ENCODE measurements around the gene PBX1.

PBX1 gene

DNA sequence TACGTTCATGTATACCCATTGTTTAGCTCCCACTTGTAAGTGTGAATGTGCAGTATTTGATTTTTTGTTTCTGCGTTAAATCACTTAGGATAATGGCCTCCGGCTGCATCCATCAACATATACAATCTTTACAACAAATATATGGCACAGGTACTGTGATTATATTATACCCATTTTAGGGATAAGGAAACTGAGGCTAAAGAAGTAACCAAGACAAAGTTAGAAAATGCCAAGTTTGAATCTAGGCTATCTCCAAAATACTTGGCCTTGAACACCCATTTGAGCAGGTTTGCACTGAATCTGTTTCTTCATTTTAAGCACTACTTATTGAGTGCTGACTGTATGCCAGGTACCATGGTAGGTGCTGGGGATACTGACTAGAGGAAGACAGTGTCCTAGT lies 149.6 kb downstream of the PBX1 start:
- H3K4me3 ChIP-seq (ENCODE audit: low read length) = no peak overlapping the region
- peaks cover 35% of the 10 kb centered on the region for H3K4me1 ChIP-seq (ENCODE audit: control insufficient read depth, insufficient read depth, low read length)
- H3K4me2 ChIP-seq (ENCODE audit: low read length) = no peak overlapping the region
- H3K9me3 ChIP-seq (replicated peaks; ENCODE audit: low read length) = no peaks in the 10 kb centered on the region
- no peaks in the 10 kb centered on the region for H3K36me3 ChIP-seq (ENCODE audit: insufficient read depth, low read length)
- no peaks in the 10 kb centered on the region for H3K27me3 ChIP-seq (ENCODE audit: control insufficient read depth, insufficient read depth, low read length)
- no peak overlapping the region for H3K9ac ChIP-seq (ENCODE audit: low read depth, low read length)

GRCh38 chr1:164709126-164709525 lies 150.1 kb downstream of the PBX1 start:
- Histone ChIP-seq H3K36me3 (ENCODE audit: insufficient read depth, low read length) (no peaks in the 10 kb centered on the region), H3K4me1 (ENCODE audit: control insufficient read depth, insufficient read depth, low read length) (peaks cover 35% of the 10 kb centered on the region), H3K4me3 (ENCODE audit: low read length) (no peak overlapping the region), H3K9me3 (replicated peaks; ENCODE audit: low read length) (no peaks in the 10 kb centered on the region), H3K4me2 (ENCODE audit: low read length) (peak overlapping the region; percentile 1), H3K9ac (ENCODE audit: low read depth, low read length) (no peak overlapping the region), H3K27me3 (ENCODE audit: control insufficient read depth, insufficient read depth, low read length) (no peaks in the 10 kb centered on the region)

DNA sequence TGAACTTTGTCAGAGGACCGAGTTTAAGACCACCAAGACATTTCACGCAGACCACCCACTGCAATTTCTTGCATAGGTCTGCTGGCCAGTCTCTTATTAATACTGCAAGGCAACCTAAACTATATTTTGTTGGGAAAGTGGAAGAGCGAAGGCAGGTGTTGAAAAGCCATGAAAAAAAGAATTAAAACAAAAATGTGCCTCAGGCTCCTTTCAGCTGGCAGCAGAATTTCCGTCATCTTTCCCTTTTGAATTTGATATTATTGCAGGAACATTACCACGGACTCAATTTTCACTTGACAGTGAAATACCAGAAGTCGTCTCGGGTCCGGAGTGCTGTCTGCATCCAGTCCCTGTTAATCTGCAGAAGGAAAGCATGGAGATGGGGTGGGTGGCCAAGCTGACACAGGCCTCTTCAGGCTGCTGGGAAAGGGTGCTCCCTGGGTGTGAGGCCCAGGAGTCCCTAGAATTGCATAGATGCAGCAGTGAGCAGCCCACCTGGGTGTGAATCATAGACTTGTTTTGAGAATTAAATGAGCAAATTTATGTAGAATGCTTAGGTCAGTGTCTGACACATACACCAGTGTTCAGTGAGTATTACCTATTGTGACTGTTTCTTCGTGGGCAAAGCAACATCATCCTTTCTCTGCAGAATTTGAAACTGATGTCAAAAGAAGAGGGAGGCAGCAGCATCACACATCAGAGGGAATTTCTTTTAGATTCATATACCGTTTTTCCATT lies 150.7 kb downstream of the PBX1 start:
- Histone ChIP-seq H3K9ac (ENCODE audit: low read depth, low read length) (no peak overlapping the region), H3K27me3 (ENCODE audit: control insufficient read depth, insufficient read depth, low read length) (no peaks in the 10 kb centered on the region), H3K4me1 (ENCODE audit: control insufficient read depth, insufficient read depth, low read length) (peaks cover 35% of the 10 kb centered on the region), H3K36me3 (ENCODE audit: insufficient read depth, low read length) (no peaks in the 10 kb centered on the region), H3K4me3 (ENCODE audit: low read length) (no peak overlapping the region), H3K4me2 (ENCODE audit: low read length) (no peak overlapping the region), H3K9me3 (replicated peaks; ENCODE audit: low read length) (no peaks in the 10 kb centered on the region)

DNA sequence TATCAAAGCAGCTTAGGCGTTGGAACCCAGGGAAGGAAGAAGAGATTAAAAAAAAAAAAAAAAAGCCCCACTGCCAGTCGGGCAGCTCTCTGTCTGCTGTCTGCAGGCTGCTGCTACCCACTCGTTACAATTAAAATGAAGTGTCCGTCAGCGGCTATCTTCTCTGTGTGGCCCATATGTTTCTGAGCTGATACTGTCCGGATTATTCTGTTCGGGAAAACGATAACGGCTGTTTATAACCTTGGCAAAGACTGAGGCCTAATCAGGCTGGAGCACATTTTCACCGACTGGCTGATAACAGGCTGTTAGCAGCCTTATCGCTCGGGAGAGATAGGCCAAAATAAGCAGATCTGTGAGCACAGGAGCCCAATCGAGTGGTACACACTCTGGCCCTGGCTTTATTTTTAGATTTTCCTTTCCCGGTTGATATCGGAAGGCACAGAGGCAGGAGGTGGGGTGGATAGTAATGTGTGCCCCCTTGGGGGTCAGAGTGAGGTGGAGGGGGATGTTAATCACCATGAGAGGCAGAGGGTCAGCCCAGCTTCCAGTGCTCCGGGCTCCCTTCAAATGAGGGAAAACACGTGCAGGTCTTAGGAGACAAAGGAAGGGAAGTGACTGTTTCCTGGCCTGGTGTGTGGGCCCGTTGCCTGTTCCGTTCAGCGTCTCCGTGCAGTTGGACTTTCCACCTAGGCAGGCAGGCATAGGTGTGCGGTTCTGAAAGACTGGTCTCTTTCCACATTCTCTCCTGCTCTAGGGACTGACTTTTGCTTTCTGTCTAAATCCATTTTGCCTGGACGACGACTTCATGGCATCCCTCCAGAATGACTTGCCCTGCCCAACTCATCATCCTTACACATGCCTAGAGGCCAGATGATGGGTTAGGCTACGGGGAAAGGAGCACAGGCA lies 153.4 kb downstream of the PBX1 start:
- Histone ChIP-seq H3K4me1 (ENCODE audit: control insufficient read depth, insufficient read depth, low read length) (peaks cover 34% of the 10 kb centered on the region), H3K27me3 (ENCODE audit: control insufficient read depth, insufficient read depth, low read length) (no peaks in the 10 kb centered on the region), H3K4me2 (ENCODE audit: low read length) (no peak overlapping the region), H3K36me3 (ENCODE audit: insufficient read depth, low read length) (no peaks in the 10 kb centered on the region), H3K9me3 (replicated peaks; ENCODE audit: low read length) (no peaks in the 10 kb centered on the region), H3K4me3 (ENCODE audit: low read length) (no peak overlapping the region), H3K9ac (ENCODE audit: low read depth, low read length) (no peak overlapping the region)

DNA sequence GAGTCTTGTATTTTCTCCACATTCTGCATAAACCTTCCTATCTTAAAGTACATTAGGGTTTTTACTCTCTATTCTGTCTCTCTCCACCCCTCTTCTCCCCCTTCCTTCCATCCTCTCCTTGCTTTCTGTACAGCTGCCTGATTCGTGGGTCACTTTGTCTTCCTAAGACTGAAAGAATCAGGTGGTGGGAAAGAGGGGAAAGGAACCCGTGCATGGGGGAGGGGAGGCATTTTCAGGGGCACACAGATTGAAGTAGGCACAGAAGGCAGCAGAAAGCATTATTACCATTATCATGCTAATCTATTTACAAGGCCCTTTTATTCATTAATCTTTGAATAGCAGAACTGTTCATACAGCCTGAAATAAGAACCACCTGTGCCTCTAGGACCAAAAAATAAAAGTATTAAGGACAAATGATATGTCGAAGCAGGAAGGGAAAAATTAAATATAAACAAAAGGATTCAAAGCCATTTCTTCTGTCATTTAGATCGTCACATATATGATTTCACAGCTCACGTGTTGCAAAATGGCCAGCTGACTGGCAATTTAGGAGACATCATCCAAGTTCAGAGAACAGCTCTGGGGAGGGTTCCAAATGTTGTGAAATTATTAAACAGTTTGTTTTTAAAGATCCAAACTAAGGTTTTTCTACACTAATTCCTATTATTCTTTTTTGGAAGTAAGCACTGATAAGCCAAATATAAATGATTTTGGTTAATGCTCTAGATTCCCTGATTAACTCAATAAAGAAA lies 154.6 kb downstream of the PBX1 start:
- no peak overlapping the region for H3K4me2 ChIP-seq (ENCODE audit: low read length)
- H3K4me3 ChIP-seq (ENCODE audit: low read length) = no peak overlapping the region
- no peaks in the 10 kb centered on the region for H3K27me3 ChIP-seq (ENCODE audit: control insufficient read depth, insufficient read depth, low read length)
- no peaks in the 10 kb centered on the region for H3K36me3 ChIP-seq (ENCODE audit: insufficient read depth, low read length)
- no peaks in the 10 kb centered on the region for H3K9me3 ChIP-seq (replicated peaks; ENCODE audit: low read length)
- H3K9ac ChIP-seq (ENCODE audit: low read depth, low read length) = no peak overlapping the region
- H3K4me1 ChIP-seq (ENCODE audit: control insufficient read depth, insufficient read depth, low read length) = peaks cover 30% of the 10 kb centered on the region

DNA sequence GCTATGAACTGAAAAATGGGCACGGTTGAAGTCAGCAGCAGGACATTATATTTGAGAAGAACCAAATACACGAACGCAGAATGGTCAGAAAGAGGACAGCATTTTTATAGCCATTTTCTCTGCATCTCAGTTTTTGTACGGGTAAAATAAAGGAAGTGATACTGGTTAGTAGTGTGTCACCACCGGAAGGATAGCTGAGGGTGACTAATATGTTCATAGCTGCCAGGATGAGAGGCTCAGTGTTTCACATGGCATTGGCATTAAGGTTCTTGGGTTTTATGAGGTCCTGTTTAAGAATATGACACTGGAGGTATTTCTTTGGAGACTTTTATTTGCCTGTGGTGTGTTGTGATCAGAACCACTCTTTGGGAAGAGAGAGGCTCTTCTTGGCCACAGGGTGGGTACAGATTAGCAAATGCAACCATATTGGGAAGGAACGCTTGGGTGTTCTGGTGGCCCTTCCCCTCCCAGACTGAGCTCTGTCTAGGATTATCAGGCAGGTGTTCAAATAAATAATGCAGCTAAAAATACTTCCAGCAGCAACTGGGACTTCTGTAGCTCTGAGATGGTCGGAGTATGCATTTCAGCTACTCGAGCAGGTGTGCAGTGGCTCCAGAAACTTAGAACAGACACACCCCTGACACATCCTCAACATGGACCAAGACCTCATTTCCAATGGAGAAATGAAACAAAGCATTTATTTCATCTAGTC lies 158.2 kb downstream of the PBX1 start:
- no peaks in the 10 kb centered on the region for H3K36me3 ChIP-seq (ENCODE audit: insufficient read depth, low read length)
- peaks cover 24% of the 10 kb centered on the region for H3K4me1 ChIP-seq (ENCODE audit: control insufficient read depth, insufficient read depth, low read length)
- no peaks in the 10 kb centered on the region for H3K9me3 ChIP-seq (replicated peaks; ENCODE audit: low read length)
- H3K4me2 ChIP-seq (ENCODE audit: low read length) = peak overlapping the region; percentile 13
- no peak overlapping the region for H3K4me3 ChIP-seq (ENCODE audit: low read length)
- no peaks in the 10 kb centered on the region for H3K27me3 ChIP-seq (ENCODE audit: control insufficient read depth, insufficient read depth, low read length)
- H3K9ac ChIP-seq (ENCODE audit: low read depth, low read length) = no peak overlapping the region

- no peaks in the 10 kb centered on the region for H3K36me3 ChIP-seq (ENCODE audit: insufficient read depth, low read length)
- H3K27me3 ChIP-seq (ENCODE audit: control insufficient read depth, insufficient read depth, low read length) = no peaks in the 10 kb centered on the region
- H3K9me3 ChIP-seq (replicated peaks; ENCODE audit: low read length) = no peaks in the 10 kb centered on the region
- peaks cover 31% of the 10 kb centered on the region for H3K4me1 ChIP-seq (ENCODE audit: control insufficient read depth, insufficient read depth, low read length)
- no peak overlapping the region for H3K4me2 ChIP-seq (ENCODE audit: low read length)
- no peak overlapping the region for H3K9ac ChIP-seq (ENCODE audit: low read depth, low read length)
- H3K4me3 ChIP-seq (ENCODE audit: low read length) = no peak overlapping the region
These were observed 159.8 kb downstream of the PBX1 start for GRCh38 chr1:164718821-164719220.

DNA sequence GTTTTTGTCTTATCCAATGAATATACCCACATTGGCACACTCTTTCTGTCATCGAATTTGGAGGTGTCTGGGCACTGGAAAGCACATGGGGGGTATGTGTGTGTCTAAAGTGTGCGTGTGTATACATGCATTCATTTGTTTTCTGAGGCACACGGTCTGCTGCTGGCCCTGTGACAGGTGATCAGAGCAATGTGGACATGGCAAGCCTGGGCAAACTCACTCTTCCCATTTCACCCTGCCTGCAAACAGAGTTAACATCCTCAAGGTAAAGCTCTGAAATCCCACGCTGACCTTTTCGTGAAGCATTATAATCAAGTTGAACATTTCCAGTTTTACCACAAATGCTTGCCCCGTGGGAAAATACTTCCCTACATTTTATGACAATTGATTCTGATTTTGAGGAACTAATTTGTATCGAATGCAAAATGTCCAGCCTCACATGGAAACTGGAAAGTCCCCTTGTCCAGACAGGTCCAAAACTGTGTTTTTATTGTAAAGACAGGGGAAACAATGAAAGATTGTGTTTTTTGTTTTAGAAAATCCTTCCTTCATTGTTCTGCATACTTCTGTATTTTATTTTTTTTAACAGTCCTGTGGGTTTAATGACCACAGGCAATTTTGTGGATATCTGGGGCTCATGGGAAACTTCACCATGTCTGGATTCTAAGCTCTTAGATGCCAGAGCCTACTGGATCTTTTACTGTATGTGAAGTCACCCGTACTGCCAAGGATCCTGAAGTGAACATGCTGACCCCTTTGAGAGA lies 160.9 kb downstream of the PBX1 start:
- Histone ChIP-seq H3K4me1 (ENCODE audit: control insufficient read depth, insufficient read depth, low read length) (peaks cover 31% of the 10 kb centered on the region), H3K4me2 (ENCODE audit: low read length) (no peak overlapping the region), H3K9ac (ENCODE audit: low read depth, low read length) (no peak overlapping the region), H3K36me3 (ENCODE audit: insufficient read depth, low read length) (no peaks in the 10 kb centered on the region), H3K9me3 (replicated peaks; ENCODE audit: low read length) (no peaks in the 10 kb centered on the region), H3K4me3 (ENCODE audit: low read length) (no peak overlapping the region), H3K27me3 (ENCODE audit: control insufficient read depth, insufficient read depth, low read length) (no peaks in the 10 kb centered on the region)

- no peaks in the 10 kb centered on the region for H3K27me3 ChIP-seq (ENCODE audit: control insufficient read depth, insufficient read depth, low read length)
- H3K4me2 ChIP-seq (ENCODE audit: low read length) = no peak overlapping the region
- no peaks in the 10 kb centered on the region for H3K9me3 ChIP-seq (replicated peaks; ENCODE audit: low read length)
- H3K4me3 ChIP-seq (ENCODE audit: low read length) = no peak overlapping the region
- peaks cover 37% of the 10 kb centered on the region for H3K4me1 ChIP-seq (ENCODE audit: control insufficient read depth, insufficient read depth, low read length)
- H3K36me3 ChIP-seq (ENCODE audit: insufficient read depth, low read length) = no peaks in the 10 kb centered on the region
- H3K9ac ChIP-seq (ENCODE audit: low read depth, low read length) = no peak overlapping the region
These were observed 161.7 kb downstream of the PBX1 start for GRCh38 chr1:164720440-164721227.

GRCh38 chr1:164721228-164721496 lies 162.2 kb downstream of the PBX1 start:
- H3K4me3 ChIP-seq (ENCODE audit: low read length) = no peak overlapping the region
- H3K4me1 ChIP-seq (ENCODE audit: control insufficient read depth, insufficient read depth, low read length) = peaks cover 42% of the 10 kb centered on the region
- no peaks in the 10 kb centered on the region for H3K36me3 ChIP-seq (ENCODE audit: insufficient read depth, low read length)
- H3K4me2 ChIP-seq (ENCODE audit: low read length) = no peak overlapping the region
- H3K9me3 ChIP-seq (replicated peaks; ENCODE audit: low read length) = no peaks in the 10 kb centered on the region
- no peak overlapping the region for H3K9ac ChIP-seq (ENCODE audit: low read depth, low read length)
- H3K27me3 ChIP-seq (ENCODE audit: control insufficient read depth, insufficient read depth, low read length) = no peaks in the 10 kb centered on the region
